Kidney (tissue), 14 donors: ENCODE measurements around the gene UNC13B. TPM values are rescaled to one million over a fixed set of nuclear protein-coding genes. Genes with fewer than 3 reads are reported as not detected.

Experiments
- DNase-seq, 5 donors: peaks; one replicate each; pipeline ENCODE4 v3.0.0-alpha.2; 2013 to 2020
- FAIRE-seq: peaks from 2 replicates; lab custom pipeline; 2012; peaks lifted over from hg19 to GRCh38; lab: Jason Lieb, UNC
- H3K27ac ChIP-seq, 2 donors: one replicate each; pipeline ENCODE4 v1.7.0; 2013; ENCODE audit warnings: low read depth in 2 of 2, low read length in 2 of 2, inconsistent platforms in 1 of 2
- H3K27me3 ChIP-seq: one replicate; pipeline ENCODE4 v1.7.1; 2013; ENCODE audit warnings: low read length, inconsistent platforms; ENCODE audit not compliant: control insufficient read depth, insufficient read depth
- H3K36me3 ChIP-seq, 3 donors: one replicate each; pipeline versions ENCODE4 v1.7.0 to v1.7.1; 2013; ENCODE audit warnings: low read length in 3 of 3, control low read depth in 1 of 3, inconsistent platforms in 1 of 3; ENCODE audit not compliant: insufficient read depth in 3 of 3, control insufficient read depth in 2 of 3
- H3K4me1 ChIP-seq, 3 donors: one replicate each; pipeline versions ENCODE4 v1.7.0 to v1.7.1; 2013; ENCODE audit warnings: low read length in 3 of 3, inconsistent platforms in 1 of 3, low read depth in 1 of 3; ENCODE audit not compliant: control insufficient read depth in 2 of 3, insufficient read depth in 2 of 3
- H3K4me3 ChIP-seq, 3 donors: one replicate each; pipeline versions ENCODE4 v1.7.0 to v1.8.1; 2013; ENCODE audit warnings: low read length in 3 of 3, control low read depth in 1 of 3, inconsistent platforms in 1 of 3
- H3K9ac ChIP-seq, 3 donors: one replicate each; pipeline versions ENCODE4 v1.7.0 to v1.7.1; 2013; ENCODE audit warnings: low read length in 3 of 3, control low read depth in 1 of 3, inconsistent platforms in 1 of 3
- H3K9me3 ChIP-seq, 3 donors: one replicate each; pipeline versions ENCODE4 v1.7.0 to v1.7.1; 2013; ENCODE audit warnings: low read length in 3 of 3, control low read depth in 1 of 3, inconsistent platforms in 1 of 3; ENCODE audit not compliant: control insufficient read depth in 2 of 3, insufficient read depth in 1 of 3
- intact Hi-C: fragments of 100-400 bp; cut with DNase I; formaldehyde crosslinking; loops from one replicate; pipeline ENCODE4 v1.11.1; 2022
- polyA plus RNA-seq: library from polyadenylated mRNA; stranded (reverse); fragments of 350-450 nt; fragmentation: Illumina TruSeq; extraction: RNeasy Lipid Tissue Mini Kit (QIAGEN cat#74804); gene quantifications from one replicate; pipeline ENCODE4 v1.2.3, GENCODE V29; 2014; ENCODE audit warnings: low read depth, low replicate concordance; ENCODE audit not compliant: insufficient read depth
- total RNA-seq: library from RNA; stranded (reverse); fragmentation: NEBNext Ultra II Directional; extraction: Animal tissue kit (Norgen Biotek cat#: 25700); gene quantifications from one replicate; pipeline ENCODE4 v1.2.1, GENCODE V29; 2021
- TF ChIP-seq, protein P1 (sequence below): IDR thresholded peaks from 3 replicates; pipeline ENCODE4 v1.5.1; 2012; ENCODE audit warnings: mild to moderate bottlenecking, moderate library complexity, borderline replicate concordance; ENCODE audit not compliant: insufficient read depth; ENCODE audit errors: extremely low read depth
- donor health status: control.
- donor health status: control.
- donor health status: control.
- donor health status: control.
- donor health status: control.
- donor health status: DM: yes; HTN: yes; CAD: no.
- donor health status: Normal renal cell carcinoma (clear cell type).

Gene UNC13B
- total and polyA plus RNA-seq, 2 donors from 2014 or later, result 20.8 to 43.6 TPM

DNA sequence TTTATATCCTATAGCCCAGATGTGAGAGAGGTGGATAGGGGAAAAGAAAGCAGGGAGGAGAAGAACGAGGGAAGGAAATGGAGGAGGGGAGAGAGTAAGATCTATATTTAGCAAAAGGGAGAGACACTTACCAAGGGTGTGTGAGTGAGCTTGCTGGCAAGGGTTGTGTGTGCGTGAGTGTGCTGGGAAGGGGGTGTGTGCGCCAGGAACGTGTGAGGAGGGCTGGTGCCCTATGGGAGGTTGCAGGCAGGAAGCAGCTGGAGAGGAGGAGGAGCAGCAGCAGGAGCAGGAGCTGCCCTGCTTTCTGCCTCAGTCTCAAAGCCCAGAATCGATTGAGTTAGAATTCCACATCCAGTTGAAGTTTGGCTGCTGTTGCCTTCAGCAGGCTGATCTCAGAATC lies 179.8 kb downstream of the UNC13B start:
- Histone ChIP-seq H3K36me3 (no peaks in the 10 kb centered on the region), H3K27me3 (no peaks in the 10 kb centered on the region), H3K9ac (no peak overlapping the region), H3K9me3 (no peaks in the 10 kb centered on the region), H3K4me1 (peaks cover 0 to 8% (median 5%) of the 10 kb centered on the region in 3 donors), H3K4me3 (peak overlapping the region in 1 of 3 donors; percentile 38), H3K27ac (no peak overlapping the region)
- FAIRE-seq, result no peak
- intact Hi-C loops, result no loop called here
- TF ChIP-seq, protein P1, sequence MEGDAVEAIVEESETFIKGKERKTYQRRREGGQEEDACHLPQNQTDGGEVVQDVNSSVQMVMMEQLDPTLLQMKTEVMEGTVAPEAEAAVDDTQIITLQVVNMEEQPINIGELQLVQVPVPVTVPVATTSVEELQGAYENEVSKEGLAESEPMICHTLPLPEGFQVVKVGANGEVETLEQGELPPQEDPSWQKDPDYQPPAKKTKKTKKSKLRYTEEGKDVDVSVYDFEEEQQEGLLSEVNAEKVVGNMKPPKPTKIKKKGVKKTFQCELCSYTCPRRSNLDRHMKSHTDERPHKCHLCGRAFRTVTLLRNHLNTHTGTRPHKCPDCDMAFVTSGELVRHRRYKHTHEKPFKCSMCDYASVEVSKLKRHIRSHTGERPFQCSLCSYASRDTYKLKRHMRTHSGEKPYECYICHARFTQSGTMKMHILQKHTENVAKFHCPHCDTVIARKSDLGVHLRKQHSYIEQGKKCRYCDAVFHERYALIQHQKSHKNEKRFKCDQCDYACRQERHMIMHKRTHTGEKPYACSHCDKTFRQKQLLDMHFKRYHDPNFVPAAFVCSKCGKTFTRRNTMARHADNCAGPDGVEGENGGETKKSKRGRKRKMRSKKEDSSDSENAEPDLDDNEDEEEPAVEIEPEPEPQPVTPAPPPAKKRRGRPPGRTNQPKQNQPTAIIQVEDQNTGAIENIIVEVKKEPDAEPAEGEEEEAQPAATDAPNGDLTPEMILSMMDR, result no peak
- peak in 2 of 5 donors; percentile 19 to 75 for DNase-seq

DNA sequence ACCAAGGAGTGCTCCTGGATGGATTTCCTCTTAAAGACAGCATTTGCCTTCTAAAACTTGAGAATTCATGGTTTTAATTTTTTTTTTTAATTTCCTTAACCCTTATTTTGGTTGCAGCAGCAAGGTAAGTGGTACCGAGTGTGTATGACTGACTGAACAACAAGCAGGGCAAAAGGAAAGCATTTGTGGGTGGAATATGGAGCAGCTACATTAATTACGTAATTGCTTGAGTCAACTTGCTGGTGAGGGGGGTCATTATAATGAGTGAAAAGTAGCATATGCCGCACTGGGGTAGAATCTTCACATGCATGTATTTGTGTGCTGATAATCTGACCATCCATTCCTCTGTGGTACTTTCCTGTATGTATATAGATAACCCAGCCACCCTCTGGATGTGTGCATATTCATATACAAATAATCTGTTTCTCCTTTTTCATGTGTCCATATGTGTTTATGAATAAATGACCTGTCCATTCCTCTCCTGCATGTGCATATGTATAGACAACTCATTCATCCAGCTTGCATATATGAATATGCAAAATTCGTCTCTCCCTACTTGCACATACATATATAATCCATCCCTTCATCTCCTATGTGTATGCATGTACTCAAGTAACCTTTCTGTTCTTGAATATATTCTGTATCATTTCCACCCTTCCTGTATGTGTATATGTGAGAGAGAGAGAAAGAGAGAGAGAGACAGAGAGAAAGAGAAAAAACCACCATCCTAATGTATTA lies 180.6 kb downstream of the UNC13B start:
- DNase-seq (no peak), FAIRE-seq (no peak)
- TF ChIP-seq, protein P1, result no peak
- Histone ChIP-seq H3K9ac (no peak overlapping the region), H3K9me3 (no peaks in the 10 kb centered on the region), H3K4me1 (peaks cover 0 to 8% (median 5%) of the 10 kb centered on the region in 3 donors), H3K4me3 (peak overlapping the region in 1 of 3 donors; percentile 38), H3K27me3 (no peaks in the 10 kb centered on the region), H3K27ac (no peak overlapping the region), H3K36me3 (no peaks in the 10 kb centered on the region)
- intact Hi-C loops, result no loop called here

DNA sequence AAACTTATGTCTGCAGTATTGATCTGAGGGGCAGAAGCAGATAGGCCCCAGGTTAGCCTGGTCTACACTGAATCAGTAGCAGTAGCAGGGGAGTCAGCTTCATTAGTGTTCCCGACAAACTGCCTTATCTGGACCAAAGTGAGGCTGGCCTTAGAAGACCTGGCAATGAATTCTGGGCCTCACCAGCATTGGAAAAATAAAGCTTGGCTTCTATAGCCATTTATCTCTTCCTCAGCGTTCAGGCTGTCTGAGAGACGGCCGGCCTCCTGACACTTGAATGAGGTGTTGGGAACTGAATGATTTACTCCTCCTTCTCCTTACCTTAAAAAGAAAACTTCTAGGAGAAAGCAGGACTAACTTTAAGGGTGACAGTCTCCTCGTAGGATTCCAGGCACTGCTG lies 186.3 kb downstream of the UNC13B start:
- Histone ChIP-seq H3K9me3 (no peaks in the 10 kb centered on the region), H3K27me3 (no peaks in the 10 kb centered on the region), H3K4me1 (peaks cover 0 to 10% (median 8%) of the 10 kb centered on the region in 3 donors), H3K27ac (no peak overlapping the region), H3K9ac (no peak overlapping the region), H3K36me3 (no peaks in the 10 kb centered on the region), H3K4me3 (no peak overlapping the region)
- TF ChIP-seq, protein P1, result no peak
- intact Hi-C loops, result no loop called here
- FAIRE-seq (no peak), DNase-seq (peak in 1 of 5 donors; percentile 1)
